ENCODE data around the gene TBX5.
"Not testable (repeated sequence)": the region's sequence is repeated elsewhere in the genome, so short reads cannot be mapped to it uniquely, and the experiment has no call there.

The TBX5 gene

GRCh38 chr12:114393569-114393968 is 12.4 kb downstream of the TBX5 start:
- DNase-seq (ENCODE audit: insufficient read length, low spot score) (no peak), FAIRE-seq (no peak)

GRCh38 chr12:114392909-114393308 is 13.0 kb downstream of the TBX5 start:
- DNase-seq (ENCODE audit: insufficient read length, low spot score) (no peak), FAIRE-seq (no peak)

GRCh38 chr12:114391088-114391487 is 14.9 kb downstream of the TBX5 start:
- FAIRE-seq (no peak), DNase-seq (ENCODE audit: insufficient read length, low spot score) (no peak)

GRCh38 chr12:114384739-114385138 is 21.2 kb downstream of the TBX5 start:
- FAIRE-seq (no peak), DNase-seq (ENCODE audit: insufficient read length, low spot score) (no peak)

- no peak for FAIRE-seq
- DNase-seq (ENCODE audit: insufficient read length, low spot score): no peak
These were observed 24.8 kb downstream of the TBX5 start for GRCh38 chr12:114381177-114381576.

- no peak for FAIRE-seq
These were observed 34.2 kb downstream of the TBX5 start for GRCh38 chr12:114371733-114372132.

GRCh38 chr12:114371250-114371649 is 34.7 kb downstream of the TBX5 start:
- FAIRE-seq: no peak

More at GRCh38 chr12:114371733-114372132, 34.2 kb downstream of the TBX5 start:
- no peak for DNase-seq (ENCODE audit: insufficient read length, low spot score)

GRCh38 chr12:114368685-114369452 is 37.1 kb downstream of the TBX5 start:
- DNase-seq (ENCODE audit: insufficient read length, low spot score) (no peak), FAIRE-seq (no peak)

More at GRCh38 chr12:114371250-114371649, 34.7 kb downstream of the TBX5 start:
- no peak for DNase-seq (ENCODE audit: insufficient read length, low spot score)

GRCh38 chr12:114361992-114362391 is 44.0 kb downstream of the TBX5 start:
- DNase-seq (ENCODE audit: insufficient read length, low spot score) (no peak), FAIRE-seq (no peak)

- DNase-seq (ENCODE audit: insufficient read length, low spot score): no peak
- FAIRE-seq: no peak
These were observed 44.4 kb downstream of the TBX5 start for GRCh38 chr12:114361545-114361944.

GRCh38 chr12:114360485-114360884 is 45.5 kb downstream of the TBX5 start:
- no peak for DNase-seq (ENCODE audit: insufficient read length, low spot score)
- no peak for FAIRE-seq

GRCh38 chr12:114355389-114356088 is 50.4 kb downstream of the TBX5 start:
- DNase-seq (ENCODE audit: insufficient read length, low spot score) (no peak), FAIRE-seq (no peak)

- FAIRE-seq; DNase-seq (ENCODE audit: insufficient read length, low spot score): not testable (repeated sequence)
These were observed 56.7 kb downstream of the TBX5 start for GRCh38 chr12:114349239-114349638.

GRCh38 chr12:114347861-114348260 is 58.1 kb downstream of the TBX5 start:
- no peak for DNase-seq (ENCODE audit: insufficient read length, low spot score)
- no peak for FAIRE-seq

- FAIRE-seq (no peak), DNase-seq (ENCODE audit: insufficient read length, low spot score) (no peak)
These were observed 61.1 kb downstream of the TBX5 start for GRCh38 chr12:114344831-114345230.

- no peak for DNase-seq (ENCODE audit: insufficient read length, low spot score)
- FAIRE-seq: no peak
These were observed 61.7 kb downstream of the TBX5 start for GRCh38 chr12:114344303-114344663.

GRCh38 chr12:114343585-114344302 is 62.2 kb downstream of the TBX5 start:
- no peak for DNase-seq (ENCODE audit: insufficient read length, low spot score)
- FAIRE-seq: no peak

GRCh38 chr12:114342656-114343055 is 63.3 kb downstream of the TBX5 start:
- DNase-seq (ENCODE audit: insufficient read length, low spot score) (no peak), FAIRE-seq (no peak)

- DNase-seq (ENCODE audit: insufficient read length, low spot score) (no peak), FAIRE-seq (no peak)
These were observed 64.3 kb downstream of the TBX5 start for GRCh38 chr12:114341635-114342034.

GRCh38 chr12:114340231-114340630 is 65.7 kb downstream of the TBX5 start:
- DNase-seq (ENCODE audit: insufficient read length, low spot score): no peak
- no peak for FAIRE-seq

- no peak for DNase-seq (ENCODE audit: insufficient read length, low spot score)
- FAIRE-seq: no peak
These were observed 66.3 kb downstream of the TBX5 start for GRCh38 chr12:114339626-114340025.

GRCh38 chr12:114335607-114336006 is 70.3 kb downstream of the TBX5 start:
- FAIRE-seq (no peak), DNase-seq (ENCODE audit: insufficient read length, low spot score) (no peak)
